HG02885 (cell line): ENCODE data around the gene GPR180.

Source experiments
- ATAC-seq: cut with Tn5 transposase; IDR thresholded peaks from one replicate; pipeline ENCODE4 v1.9.1; 2021; ENCODE audit warnings: mild to moderate bottlenecking; ENCODE audit not compliant: unreplicated experiment, poor library complexity

The GPR180 gene

DNA sequence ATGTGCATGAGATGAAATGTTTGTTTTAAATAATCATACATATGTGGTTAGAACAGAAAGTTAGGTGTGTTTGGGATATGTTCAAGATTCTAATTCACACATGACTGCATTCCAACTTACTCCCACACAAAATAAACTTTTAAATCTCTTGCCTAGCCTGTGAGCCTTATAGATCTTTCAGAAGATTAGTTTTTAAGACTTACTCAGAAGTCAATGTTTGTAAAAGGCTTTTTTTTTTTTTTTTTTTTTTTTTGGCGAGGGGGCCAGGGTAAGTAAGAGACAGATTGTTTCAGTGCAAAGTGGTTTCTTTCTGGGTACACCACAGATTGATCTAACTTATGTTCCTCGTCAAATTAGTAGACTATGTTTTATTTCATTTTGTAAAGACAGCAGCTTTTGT lies 39.1 kb downstream of the GPR180 start:
- ATAC-seq = no peak

DNA sequence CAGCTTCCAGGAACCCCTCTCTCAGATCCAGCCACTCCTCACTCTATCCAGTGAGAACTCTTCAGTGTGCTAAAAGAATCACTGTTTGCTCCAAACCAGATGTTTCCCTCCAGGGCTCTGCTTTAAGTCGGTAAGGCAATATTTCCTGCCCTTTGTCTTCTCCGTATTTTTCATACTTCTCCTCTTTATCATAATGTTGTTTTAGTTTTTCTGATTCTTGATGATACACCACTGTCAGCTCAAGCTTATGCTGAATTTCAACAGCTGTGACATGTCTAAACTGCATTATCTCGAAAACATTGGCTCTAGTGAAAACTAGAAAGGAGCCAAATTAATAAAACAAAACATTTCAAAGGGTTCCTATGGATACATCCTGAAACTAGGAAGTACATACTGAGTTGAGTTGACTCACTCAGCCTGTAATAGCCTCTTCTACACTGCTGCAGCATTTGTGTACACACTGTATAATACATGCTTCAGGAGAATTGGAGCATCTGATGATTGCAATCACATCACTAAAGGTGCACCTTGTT lies 39.8 kb downstream of the GPR180 start:
- ATAC-seq = peak; percentile 43

DNA sequence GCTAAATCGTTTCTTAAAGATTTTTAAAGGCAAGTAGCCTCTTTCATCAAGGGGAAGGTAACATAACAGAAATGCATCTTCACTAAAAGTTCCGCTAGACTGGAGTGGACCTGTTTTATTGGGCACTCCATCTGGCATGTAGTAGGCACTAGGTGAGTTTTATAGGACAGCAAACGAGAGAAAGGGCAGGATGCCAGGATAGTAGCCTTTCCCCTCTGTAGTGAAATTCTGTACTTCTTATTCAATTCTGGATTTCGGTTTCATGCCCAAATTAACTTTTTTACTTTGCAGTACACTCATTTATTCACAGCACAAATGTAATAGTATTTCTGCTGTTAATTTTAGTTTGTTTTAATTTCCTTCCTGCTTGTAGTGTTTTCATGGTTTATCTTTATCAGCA lies 45.2 kb downstream of the GPR180 start:
- peak; percentile 85 for ATAC-seq

DNA sequence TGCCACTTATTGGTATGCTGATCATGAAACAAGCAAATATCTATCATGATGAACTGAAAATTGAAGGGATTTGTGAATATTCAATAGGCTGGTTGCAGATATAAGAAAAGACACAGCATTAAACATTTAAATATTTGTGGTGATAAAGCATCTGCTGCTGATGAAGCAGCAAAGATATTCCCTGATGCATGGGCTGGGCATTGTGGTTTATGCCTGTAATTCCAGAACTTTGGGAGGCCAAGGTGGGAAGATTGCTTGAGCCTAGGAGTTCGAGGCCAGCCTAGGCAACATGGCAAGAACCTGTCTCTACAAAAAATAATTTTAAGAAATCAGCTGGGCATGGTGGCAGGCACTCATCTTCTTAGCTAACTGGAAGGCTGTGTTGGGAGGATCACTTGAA lies 54.5 kb downstream of the GPR180 start:
- no peak for ATAC-seq

DNA sequence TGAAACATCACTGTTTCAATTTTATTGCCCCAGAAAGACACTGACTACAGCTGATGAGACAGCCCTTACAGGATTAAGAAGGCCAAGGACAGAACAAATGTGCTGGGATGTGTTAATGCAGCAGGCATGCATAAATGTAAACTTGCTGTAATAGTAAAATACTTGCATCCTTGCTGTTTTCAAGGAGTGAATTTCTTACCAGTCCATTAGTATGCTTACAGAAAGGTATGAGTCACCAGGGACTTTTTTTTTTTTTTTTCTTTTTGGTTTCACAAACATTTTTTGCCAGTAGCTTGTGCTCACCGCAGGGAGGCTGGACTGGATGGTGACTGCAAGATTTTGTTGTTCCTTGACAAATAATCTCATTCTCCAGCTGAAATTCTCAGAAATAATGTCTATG lies 55.1 kb downstream of the GPR180 start:
- ATAC-seq = peak; percentile 96

DNA sequence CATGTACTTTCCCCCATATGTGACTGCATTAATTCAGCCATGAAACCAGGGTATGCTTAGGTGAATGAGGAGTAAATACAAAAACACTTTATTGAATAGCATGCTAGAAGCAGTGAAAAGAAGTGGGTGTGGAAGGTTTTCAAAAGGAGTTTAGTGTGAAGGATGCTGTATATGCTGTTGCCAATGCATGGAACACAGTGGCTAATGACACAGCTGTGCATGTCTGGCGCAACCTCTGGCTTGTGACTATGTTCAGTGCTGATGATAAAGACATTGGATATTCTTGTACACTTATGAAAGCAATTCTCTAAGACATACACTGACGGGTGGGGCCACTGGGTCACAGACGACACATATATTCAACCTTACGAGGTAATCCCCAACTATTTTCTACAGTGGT lies 55.5 kb downstream of the GPR180 start:
- ATAC-seq = peak; percentile 51

DNA sequence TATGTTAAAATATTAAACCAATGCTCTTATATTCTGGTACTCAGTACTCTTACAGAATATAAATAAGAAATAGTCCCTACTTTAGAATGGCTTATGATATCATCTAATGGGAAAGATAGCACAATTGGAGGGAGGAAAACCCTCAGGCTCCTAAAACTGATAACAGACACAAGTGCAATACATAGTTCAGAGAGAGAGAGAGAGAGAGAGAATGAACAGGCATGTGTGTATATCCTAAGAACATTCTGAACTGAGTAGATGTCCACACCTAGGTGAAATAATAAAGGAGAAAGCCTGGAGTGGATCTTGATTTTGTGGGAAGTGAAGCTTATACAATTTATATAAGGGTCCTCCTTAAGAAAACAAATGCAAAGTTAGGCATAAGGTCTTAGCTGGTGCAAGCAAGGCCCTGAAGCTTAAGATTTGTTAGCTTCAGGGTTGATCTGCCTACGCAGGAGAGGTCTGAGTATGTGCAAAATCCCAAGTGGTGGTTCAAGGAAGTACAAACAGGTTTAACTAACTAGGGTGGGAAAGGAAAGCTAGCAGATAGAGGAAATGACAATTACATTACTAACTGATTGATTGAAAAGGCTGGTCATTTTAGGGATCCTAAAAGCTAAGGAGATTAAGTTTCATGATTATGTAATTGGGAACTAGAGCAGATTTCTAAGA lies 57.4 kb downstream of the GPR180 start:
- ATAC-seq = no peak

DNA sequence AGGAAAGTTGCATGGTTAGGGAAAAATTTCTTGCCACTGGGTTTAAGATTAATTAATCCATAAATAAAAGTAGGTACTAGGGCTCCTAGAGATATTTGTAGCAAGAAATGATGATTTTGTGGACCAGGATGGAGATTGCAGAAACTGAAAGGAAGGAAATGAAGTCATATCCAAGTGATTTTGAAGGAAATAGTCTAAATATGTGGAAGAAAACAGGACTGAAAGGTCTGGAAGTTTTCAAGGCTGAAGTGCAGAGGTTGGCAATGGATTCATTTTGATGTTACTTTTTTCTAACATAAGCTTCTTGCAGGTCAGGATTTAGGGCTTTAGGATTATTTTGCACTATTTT lies 57.9 kb downstream of the GPR180 start:
- no peak for ATAC-seq

DNA sequence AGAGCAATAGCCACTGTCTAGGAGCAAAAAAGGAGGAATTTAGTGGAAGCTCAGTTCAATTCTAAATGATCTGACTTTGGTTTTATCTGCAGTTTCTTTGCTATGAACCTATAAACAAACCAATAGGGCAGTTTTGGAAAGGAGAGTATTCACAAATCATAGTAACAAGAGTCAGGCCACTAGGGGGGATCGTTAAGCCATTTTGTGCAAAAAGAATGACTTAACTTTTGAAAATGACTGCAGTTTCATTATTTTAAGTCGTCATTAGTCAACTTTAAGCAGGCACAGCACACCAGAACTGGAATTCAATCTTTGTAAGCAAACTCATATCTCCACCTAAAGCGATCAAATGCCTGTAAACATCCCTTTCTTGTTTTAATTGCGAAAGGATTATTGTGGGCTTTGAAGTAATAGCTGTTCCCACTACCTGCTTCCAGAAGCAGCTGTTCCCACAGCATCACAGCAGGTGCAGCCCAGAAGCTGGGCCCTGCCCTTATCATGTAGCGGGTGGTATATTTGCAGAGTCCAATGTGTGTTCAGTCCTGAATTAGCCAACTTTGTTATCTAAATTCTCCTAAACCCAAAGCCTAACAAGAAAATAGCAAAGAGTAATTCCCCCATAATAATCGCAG lies 59.2 kb downstream of the GPR180 start:
- peak; percentile 34 for ATAC-seq

DNA sequence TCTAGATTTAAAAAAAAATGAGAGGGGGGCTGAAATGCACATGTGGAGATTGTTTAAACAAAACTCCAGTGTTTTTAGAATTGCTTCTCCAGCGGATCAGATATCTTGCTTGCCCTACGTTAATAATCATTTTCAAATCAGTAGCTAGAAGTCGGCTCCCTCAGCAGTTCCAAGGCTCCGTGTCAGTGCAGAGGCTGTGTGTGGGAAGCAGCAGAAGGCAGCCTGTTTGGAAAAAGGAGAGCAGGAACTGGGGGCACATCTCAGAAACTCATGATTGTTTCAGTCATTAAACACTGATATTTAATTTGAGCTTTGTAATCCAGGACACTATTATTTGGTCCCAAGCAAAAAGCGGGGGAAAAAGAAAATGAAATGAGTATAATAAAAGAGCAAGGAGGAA lies 59.7 kb downstream of the GPR180 start:
- no peak for ATAC-seq

DNA sequence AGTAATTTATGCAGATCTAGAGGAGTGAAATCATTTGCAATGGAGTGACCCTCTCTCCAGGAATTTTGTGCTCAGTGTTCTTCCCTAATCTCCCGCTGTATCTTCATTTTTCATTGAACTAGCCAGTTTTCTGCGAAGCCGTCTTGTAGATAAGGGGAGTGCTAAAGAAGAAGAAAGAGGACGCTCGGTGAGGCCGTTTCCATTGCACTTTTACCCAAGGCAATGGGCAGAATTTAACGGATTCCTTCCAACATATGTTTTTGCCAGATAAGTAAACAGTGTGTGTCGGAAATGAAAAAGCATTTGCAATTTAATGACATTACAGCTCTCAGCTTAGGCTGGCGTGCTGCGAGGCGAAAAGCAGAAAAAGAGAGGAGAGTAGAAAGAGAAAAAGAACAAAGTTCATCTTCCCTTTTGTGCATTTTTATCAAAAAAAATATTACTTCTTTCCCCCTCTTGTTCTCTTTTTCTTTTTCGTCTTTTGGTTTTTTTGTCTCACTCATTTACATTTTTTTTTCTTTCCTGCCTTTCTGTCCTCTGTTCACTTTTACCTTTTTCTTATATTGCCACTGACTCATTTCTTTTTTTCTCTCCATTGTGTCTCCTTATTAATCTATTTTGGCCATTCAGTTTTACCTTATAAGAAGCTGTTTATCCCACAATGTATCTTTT lies 60.8 kb downstream of the GPR180 start:
- no peak for ATAC-seq

DNA sequence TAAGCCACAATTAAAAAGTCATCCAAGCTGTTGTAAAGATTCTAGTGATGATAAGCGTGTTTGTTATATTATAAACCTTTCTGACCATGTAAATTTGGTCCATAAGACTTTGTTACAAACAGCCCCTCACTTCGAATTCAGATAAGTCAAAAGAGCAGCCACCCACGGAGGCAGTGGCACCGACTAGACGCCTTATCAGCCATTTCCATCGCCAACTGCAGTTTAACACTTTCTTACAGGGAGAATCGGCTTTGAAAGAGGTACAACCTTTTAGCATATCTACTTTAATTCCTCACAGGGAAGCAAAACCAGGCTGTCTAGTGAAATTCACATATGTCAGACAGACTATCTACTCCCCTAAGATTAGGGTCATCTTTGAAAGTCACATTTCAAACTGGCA lies 63.2 kb downstream of the GPR180 start:
- no peak for ATAC-seq

DNA sequence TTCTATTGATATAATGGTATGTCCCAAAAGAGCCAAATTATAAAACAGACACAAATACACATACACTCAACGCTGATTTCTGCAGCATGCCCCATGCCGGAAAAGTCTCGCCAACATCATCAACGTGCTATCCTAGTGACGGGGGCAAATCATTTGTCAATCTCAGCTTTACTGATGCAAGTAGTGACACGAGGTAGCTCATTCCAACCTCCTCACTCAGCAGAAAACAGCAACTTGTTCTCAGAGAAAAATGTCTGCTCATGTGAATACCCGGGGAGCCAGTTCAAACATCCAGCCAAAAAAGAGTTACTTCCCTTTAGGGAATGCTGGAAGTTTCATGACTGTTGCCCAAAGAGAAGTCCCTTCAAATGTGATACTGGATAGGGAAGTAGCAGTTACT lies 64.4 kb downstream of the GPR180 start:
- ATAC-seq = no peak

DNA sequence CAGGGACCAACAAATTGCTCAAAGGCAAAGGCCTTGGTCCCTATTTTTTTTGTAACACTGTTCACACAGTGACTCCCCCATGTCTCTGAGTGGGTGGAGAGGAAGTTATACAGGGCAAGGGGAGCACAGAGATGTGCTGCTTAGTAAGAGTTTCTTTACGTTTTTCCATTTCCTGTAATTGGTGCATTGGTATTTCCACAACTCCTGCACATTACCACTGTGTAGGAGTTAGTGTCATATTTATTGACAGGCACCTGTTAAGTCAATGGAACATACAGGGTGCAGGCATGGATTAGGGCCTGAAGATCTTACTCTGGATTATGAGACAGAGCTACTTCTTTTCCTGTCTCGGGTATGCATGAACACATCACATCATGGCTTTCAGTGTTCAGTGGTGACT lies 65.5 kb downstream of the GPR180 start:
- ATAC-seq = peak; percentile 83

DNA sequence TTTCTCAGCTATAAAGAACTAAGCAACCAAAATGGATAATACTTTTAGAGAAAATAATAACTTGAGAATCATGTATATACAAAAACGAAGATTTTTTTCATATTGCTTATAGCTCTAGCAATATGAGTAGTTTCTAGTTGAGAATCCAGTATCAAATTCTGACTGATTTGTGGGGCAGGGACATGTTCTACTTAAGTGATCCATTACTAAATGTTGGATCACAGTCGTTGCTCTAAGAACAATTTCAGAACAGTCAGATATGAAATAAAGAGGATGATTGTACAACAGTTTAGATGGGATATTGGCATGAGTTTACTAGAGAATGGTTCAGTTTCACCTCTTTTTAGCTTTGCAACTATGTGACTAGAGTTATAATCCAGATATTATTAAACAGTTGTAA lies 70.7 kb downstream of the GPR180 start:
- ATAC-seq = no peak

DNA sequence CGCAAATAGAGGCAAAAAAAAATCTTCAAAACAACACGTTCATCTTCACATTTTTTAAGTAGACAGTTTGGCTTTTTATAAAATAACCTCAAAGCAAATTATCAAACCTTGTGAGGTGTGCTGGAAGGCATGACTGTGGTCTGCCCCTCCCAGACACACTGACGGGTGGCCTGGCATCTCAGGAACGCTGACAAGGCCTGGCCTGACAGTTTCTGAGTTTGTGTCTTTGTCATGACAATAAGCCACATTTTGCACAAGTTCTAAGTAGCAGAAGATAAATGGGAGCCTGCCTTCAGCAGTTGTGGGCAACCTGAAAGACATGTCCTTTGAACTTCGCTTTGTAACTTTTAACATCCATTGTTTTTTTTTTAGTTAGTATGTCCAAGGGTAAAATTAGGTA lies 72.2 kb downstream of the GPR180 start:
- no peak for ATAC-seq

DNA sequence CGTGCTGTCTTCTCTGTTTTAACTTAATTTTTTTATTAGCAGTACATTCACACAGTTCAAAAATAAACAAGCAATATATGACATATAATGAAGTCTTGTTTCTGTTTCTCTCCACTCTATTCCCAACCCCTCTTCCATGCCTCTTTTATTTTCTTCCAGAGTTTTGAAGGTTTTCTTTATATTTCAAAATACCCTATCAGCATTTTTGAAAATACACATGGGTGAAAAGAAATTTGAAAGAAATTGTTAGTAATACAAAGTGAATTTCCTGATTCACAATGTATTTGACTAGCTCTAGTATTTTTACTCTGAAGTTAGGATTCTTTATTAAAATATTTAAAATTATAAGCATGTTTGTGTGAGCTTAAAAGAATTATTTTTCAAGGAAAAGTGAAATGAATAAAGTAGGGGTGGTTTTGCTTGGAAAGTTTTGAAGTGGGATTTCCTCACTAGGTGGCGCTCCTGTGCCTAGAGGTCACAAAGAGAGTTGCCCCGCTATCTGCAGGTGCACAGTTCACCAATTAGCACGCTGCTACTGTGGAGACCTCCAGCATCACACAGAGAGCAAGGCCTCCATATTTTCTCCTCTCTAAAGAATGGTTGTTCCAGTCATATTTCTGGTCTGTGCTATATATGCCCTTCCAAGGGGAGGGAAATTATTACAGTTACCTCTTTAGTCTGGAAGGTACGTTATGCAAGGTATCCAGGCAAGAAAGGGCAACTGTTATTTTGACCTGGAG lies 73.1 kb downstream of the GPR180 start:
- peak; percentile 89 for ATAC-seq

DNA sequence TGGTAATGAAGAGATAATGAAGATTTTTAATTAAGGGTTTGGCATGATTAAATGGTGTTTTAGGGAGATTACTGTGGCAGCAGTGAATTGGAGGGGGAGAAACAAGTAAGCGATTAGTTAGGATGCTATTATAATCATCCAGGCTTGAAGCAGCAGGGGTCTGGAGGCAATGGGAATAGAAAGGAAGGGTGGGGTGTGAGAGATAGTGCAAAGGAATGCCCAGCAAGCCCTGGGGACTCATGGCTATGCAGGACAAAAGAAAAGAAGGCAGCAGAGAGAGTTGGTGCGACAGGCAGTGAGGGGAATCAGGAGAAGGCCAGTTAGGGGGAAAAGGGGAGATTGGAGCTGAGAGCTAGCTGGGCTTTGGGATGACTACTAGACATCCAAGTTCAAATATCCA lies 76.1 kb downstream of the GPR180 start:
- ATAC-seq = no peak

DNA sequence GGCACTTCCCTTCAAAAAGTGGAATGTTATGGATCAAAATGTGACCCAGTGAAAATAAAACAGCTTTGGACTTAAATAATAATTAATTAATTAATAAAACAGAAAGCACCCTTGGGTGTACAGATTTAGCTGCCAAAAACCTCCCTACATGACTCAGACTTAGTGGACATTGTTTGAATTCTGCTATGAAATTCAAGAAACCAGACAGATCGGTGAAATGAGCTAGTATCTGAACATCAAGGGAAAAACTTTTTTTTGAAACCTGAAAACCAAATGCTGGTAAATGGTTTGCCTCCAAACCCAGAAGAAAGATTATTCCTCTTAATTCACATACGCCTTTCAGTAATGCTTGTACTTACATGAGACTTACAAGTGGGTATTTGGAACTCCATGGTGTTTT lies 77.2 kb downstream of the GPR180 start:
- ATAC-seq = no peak

DNA sequence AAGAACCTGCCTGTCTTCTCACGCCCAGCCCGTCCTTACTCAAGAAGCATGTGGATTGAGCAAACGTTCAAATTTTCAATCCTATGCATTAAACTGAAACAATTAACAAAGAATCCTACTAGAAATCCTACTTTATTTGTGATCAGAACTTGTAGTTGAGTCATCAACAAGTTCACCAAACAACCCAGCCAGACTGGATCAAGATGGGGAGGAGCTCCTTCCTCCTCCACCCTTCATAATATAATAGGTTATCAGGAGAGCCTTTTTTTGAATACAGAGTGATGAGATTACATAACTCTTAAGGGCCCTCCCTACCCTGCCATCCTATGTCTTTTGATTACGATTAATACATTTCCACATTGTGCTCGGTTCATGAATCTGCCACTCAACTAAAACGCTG lies 78.0 kb downstream of the GPR180 start:
- ATAC-seq = no peak

DNA sequence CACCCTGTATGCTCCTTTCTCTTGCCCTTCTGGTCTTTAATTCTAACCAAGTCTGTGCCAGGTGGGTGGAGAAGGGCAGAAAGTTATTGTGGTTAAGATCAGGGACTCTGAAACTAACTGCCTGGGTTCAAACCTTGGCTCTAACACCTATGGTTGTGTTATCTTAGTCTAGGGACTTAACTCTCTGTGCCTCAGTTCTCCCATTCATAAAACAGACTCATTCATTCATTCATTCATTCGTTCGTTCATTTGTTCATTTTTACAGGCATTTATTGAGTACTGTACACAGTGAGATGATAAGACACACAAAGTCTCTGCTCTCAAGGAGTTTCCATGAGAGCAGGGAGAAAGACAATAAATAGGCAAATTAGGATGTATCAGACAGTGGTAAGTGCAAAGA lies 80.6 kb downstream of the GPR180 start:
- no peak for ATAC-seq
